GM18868 (cell line): Measurements from ENCODE around the gene IFITM10.

Source experiments
- ATAC-seq: cut with Tn5 transposase; IDR thresholded peaks from one replicate; pipeline ENCODE4 v1.9.1; 2021; ENCODE audit warnings: mild to moderate bottlenecking, moderate library complexity; ENCODE audit not compliant: unreplicated experiment

The IFITM10 gene

DNA sequence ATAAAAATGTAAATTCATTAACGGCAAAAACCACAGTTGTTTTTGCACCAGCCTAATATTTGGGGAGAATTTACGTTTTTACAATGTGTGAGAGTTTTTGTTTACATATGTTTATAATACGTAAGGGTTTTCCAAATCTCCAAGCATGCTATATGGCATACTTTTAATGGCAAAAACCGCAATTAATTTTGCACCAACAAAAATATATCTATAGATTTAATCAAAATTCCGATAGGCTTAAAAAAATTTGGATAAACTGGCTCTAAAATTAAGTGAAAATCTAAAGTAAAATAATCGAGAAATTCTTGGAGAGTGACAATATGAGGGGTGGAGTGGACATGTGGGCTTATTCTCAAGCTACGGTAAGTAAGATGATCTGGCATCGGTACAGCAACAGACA is 30.6 kb downstream of the IFITM10 start:
- no peak for ATAC-seq

DNA sequence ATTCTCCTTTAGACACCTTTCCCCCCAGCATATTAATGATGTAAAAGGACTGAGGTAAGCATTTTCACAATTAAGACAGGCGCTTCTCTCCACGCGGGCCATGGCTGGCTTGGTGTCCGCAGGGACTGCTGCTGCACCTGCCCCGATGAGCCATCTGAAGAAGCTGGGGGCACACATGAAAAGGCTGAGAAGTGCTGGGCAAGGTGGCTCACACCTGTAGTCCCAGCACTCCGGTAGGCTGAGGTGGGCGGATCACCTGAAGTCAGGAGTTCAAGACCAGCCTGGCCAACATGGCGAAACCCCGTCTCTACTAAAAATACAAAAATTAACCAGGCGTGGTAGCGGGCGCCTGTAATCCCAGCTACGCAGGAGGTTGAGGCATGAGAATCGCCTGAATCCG is 32.1 kb downstream of the IFITM10 start:
- no peak for ATAC-seq

DNA sequence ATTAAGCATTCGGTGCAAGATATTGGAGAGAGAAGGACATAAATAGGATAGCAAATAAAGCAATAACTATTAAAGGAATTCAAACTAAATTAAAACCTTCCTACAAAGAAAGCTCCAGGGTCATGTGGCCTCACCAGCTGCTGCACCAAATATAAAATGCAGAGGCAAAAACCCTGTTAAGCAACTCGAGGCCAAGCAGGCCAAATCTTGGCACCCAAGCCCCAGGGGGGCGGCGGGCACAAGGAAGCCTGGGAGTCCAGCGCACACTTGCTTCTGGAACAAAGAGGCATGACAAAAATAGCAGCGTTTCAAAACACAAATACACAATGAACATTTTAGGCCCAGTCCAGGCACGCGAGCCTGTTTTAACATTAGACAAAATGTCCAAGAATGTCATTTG is 32.6 kb downstream of the IFITM10 start:
- ATAC-seq, result no peak

DNA sequence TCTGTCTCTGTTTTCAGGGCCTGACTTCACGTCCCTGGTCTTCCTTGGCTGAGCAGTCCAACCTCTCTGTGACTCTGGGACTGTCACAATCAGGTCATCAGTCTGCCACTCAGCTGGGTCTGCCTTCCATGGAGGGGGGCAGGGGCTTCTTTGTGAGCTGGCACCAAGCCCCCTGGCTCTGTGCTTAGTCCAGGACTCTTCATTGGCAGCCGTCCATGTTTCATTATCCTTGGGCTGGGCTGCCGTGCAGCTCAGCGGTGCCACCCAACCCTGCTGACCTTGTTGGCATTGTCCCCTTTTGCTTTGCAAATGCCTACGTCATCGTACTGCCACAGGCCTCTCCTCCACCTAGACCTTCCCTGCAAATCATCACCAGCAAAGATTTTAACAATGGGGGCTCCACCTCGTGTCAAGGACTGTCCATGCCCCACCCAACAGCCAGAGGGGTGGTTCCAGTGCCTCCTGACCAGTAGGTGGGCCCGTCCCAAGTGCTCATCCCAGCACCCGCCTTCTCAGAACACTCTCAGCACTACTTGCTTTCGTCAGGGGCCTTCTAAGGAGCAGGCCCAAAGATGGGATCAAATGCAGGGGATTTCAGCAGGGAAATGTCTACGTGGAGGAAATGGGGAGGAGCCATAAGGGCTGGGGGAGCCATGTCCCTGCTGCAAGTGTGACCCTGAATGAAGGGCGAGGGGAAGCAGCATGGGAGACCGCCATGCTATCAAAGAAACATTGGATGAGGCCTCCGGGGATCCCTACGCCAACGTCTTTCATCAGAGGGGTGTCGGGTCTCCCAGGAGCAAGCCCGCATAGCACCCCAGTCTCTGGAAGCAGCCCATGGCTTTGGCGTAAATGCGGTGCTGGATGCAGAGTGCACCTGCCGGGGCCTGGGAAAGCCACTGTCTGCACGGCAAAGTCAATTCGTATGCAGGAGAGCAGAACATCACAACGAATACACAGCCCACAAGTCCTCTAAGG is 35.2 kb downstream of the IFITM10 start:
- ATAC-seq, result no peak

DNA sequence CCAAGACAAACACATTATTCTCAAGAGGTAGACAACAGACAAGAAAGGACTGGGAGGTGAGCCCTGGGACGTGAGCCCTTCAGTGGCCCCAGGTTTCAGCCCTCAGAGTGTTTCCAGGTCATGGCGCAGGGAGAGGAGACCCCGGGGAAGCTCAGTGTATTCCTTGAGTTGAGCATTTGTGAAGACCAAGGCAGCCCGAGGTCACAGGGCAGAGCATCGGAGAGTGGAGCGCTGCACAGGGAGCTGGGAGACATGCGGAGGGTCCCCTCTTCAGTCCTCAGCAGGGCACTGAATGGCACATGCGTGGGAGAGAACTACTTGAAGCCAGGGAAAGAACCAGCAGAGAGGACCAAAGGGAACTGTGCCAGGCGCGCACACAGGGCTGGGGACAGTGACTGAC is 41.7 kb downstream of the IFITM10 start:
- ATAC-seq, result no peak

DNA sequence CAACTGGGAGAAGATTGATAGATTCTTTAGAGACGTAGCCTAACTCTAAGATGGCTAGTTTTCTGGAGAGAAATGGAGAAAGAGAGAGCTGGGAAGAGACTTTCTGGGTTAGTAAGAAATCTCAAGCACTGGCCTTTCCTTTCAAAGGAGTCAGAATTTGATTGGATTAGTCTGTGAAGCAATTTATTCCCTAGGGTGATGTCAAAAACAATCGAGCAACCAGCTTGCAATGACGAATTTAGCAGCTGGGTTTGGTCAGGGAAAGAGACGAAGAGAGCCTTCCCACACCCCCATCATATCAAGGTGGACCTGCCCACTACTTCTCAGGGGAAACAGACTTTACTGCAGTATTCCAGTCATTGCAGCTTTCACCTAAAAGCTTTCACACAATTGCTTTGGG is 42.6 kb downstream of the IFITM10 start:
- ATAC-seq, result no peak

DNA sequence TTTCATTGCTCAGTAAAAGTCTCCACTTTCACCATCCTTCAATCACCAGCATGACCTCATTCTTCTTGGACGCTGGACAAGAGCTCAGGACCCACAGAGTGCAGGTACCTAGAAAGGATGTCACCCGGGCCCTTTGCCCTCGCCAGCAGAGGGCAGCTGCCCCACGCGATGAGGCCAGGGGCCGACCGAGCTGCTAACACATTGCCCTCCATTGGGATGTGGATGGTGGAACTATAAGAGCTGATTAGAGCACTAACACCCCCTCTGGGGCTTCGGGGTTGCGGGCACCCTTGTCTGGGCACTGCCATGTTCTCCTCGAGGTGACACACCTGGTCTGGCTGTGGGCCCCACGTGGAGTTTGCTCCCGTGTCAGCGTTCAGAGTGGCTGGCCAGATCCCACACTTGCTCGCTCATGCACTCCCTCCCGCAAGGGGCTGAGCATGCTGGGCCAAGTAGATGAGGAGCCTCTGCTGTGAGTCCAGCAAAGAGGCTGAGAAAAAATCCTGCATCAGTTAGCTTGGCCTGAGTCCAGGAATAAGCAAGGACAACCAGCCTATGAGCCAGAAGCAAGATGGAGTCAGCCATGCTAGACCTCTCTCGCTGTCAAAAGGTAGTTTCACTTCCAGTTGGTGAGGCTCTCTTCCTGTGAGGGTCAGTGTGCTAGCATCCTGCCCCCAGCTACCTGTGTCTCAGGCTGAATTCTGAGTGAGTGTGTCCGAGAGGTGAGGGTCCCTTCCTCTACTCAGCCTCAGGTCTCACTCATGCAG is 43.6 kb downstream of the IFITM10 start:
- no peak for ATAC-seq

DNA sequence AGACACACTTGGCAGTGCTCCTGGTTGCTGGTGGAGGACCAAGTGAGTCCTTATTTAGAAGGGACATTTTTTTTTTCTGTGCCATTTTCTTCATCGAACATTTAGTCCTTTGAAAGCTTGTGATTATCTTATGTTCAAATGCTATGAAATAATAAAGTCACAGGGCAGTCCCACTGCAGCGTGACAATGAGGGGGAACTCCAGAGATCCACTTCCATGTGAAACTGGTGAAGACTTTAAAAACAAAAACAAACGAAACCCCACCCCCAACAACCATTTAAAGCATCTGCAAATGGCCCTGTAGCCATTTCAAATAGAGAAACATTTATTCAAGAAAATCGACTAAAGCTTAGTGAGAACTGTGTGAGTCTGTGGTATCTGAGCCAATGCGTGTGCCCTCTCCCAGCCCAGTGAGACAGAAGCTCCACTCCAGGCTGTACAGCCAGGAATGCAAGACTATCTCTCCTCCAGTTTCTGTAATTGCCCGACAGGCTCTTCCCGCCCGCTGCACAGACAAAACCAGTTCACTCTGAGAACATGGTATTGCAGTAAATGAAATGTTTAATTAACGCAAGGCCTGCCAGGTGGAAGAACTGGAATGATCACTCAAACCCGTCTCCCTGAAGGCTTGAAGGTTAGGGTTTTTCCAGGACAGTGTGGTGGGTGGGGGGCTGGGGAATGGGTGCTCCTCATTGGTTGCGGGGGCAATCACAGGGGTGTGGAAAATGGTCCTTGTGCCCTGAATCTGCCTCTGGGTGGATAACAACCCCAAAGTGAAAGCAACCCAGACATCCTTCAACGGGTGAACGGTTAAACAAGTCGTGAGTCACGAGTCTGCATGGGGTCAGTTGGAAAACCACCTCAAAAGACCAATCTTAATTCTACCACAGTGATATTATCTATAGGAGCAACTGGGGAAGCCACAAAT is 45.0 kb downstream of the IFITM10 start:
- no peak for ATAC-seq

DNA sequence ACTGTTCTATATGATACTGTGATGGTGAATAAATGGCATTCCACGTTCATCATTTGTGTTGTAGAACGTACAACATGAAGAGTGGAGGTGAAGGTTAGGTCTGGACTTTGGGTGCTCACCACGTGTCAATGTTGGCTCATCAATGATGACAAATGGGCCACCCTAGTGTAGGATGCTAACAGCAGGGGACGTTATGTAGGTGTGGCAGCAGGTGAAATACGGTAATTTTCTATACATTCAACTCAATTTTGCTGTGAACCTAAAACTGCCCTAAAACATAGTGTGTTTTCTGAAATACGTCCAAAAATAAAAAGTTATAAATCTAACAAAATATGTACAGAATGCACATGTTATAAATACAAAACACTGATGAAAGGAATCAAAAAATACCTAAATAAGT is 47.2 kb downstream of the IFITM10 start:
- no peak for ATAC-seq

DNA sequence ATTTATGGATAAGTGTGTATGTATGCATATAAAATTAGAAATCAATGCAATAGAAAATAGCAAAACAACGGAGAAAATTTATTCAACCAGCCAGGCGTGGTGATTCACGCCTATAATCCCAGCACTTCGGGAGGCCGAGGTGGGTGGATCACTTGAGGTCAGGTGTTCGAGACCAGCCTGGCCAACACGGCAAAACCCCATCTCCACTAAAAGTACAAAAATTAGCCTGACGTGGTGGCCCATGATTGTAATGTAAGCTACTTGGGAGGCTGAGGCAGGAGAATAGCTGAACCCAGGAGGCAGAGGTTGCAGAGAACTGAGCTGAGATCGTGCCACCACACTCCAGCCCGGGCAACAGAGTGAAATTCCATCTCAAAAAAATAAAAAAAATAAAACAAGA is 47.9 kb downstream of the IFITM10 start:
- ATAC-seq, result no peak

DNA sequence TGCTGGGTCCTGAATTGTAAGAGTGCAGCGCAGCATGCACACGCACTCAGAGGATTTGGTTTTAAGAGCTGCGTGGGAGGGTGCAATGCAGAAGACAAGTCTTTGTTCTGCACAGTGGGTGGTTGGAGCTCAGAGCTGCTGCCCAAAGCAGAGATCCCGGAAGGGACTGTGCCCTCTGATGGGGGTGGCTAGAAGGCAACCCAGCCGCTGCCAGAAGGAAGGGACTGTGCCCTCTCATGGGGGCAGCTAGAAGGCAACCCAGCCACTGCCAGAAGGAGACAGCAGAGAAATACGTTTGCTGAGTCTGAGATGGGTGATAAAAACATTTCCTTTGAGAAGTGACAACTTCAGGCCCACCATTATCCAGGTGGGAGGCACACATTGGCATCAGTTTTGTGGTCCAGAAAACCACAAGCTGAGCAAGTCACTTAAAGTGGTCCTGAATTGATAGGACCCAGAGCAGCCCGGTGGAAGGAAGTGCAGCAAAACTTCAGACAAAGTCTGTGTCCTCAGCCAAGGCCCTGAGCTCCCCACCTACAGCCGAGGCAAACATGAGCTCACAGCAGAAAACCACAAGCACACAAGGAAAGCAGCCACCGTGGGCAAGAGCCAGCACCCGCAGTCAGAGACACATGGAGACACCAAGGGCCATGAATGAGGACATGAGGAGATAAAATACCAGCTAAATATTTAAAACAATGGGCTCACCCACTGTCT is 49.1 kb downstream of the IFITM10 start:
- ATAC-seq, result no peak

DNA sequence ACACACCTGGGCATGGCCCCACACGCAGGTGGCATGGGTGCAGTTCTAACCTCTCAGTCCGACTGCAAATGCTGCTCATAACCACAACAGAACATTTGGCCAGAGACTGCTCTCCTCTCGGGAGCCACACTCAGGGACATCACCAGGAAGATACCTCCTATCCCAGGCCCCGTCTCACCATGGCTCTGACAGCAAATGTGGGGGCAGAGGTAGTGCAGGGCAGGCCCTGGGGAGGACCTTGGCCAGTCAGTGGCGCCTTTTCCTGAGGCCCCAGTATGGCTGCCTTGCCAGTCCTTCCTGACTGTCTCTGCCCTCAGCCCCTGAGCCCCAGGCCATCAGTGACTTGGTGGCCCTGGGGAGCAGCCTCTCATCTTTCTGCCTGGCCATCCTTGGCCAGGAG is 50.6 kb downstream of the IFITM10 start:
- no peak for ATAC-seq

DNA sequence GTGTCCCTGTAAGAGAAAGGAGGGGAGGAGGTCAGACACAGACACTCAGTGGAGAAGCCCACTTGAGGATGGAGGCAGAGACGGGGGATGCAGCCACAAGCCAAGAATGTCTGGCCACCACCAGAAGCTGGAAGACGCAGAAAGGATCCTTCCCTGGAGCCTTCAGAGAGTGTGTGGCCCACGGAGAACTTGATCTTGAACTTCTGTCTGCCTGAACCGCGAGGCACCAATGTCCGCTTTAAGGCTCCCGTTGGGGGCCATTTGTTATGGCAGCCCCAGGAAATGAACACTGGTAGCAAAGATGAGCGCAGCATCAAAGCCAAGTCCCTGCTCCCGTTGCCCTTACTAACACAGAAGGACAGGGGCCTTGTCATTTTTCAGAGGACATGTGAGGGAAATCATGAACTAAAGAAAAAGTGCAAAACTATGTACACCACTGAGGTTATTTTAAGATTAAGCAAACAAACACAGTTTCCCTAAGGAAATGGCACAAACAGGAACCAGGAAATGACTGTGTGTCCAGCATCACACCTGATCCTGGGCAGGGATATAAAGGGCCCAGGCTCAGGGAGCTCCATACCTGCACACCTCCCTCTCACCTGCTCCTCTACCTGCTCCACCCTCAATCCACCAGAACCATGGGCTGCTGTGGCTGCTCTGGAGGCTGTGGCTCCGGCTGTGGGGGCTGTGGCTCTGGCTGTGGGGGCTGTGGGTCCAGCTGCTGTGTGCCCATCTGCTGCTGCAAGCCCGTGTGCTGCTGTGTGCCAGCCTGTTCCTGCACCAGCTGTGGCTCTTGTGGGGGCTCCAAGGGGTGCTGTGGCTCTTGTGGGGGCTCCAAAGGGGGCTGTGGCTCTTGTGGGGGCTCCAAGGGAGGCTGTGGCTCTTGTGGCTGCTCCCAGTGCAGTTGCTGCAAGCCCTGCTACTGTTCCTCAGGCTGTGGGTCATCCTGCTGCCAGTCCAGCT is 53.5 kb downstream of the IFITM10 start, which contains the start of gene KRTAP5-6:
KRTAP5-6 (plus strand) TSS at position 588 of the 963 bp plus-strand sequence; CDS start at position 639, 51 bp downstream.
- ATAC-seq, result no peak

DNA sequence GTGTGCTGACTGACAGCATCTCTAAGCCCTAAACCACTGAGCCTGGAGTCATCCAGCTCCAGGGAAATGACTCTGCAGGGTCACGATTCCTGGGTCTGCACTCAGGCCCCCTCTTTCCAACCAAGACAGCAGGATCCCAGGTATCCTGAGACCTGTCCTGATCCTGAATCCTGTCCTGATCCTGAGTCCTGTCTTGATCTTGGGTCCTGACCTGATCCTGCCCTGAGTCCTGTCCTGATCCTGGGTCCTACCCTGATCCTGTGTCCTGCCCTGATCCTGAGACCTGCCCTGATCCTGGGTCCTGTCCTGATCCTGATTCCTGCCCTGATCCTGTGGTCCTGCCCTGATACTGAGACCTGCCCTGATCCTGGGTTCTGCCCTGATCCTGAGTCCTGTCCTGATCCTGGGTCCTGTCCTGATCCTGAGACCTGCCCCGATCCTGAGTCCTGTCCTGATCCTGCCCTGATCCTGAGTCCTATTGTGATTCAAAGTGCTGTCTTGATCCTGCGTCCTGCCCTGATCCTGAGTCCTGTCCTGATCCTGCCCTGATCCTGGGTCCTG is 54.8 kb downstream of the IFITM10 start:
- ATAC-seq, result no peak

DNA sequence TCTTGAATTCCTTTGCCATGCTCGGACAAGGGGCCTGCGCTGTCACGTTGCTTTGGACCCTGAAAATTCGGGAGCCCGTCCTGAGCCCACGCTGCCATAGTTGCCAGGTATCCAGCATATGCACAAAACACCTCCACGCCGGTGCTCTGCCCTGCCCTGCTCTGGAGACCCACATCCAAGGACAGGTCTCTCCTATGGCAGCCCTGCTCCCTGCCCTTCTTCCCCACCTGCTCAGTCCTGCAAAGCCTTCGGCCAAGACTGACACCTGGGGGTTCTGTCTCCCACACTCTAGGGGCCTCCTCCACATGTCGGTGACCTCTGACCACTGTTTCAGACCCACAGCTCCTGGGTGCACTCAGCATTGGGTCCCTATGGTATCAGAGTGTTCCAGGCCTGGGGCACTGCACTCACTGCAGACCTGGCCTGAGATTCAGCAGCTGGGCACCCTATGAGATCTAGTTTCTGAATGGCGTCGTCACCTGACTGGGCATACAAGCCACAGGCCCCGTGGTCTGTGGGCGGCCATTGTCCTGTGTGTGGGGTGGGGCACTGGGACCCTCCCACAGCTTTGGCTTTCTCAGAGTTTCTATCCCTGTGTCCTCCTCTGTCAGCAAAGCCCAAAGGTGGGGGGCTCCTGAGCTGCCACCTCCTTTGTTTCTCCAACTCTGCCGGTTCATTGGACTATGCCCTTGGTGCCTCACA is 55.4 kb downstream of the IFITM10 start:
- ATAC-seq, result no peak

DNA sequence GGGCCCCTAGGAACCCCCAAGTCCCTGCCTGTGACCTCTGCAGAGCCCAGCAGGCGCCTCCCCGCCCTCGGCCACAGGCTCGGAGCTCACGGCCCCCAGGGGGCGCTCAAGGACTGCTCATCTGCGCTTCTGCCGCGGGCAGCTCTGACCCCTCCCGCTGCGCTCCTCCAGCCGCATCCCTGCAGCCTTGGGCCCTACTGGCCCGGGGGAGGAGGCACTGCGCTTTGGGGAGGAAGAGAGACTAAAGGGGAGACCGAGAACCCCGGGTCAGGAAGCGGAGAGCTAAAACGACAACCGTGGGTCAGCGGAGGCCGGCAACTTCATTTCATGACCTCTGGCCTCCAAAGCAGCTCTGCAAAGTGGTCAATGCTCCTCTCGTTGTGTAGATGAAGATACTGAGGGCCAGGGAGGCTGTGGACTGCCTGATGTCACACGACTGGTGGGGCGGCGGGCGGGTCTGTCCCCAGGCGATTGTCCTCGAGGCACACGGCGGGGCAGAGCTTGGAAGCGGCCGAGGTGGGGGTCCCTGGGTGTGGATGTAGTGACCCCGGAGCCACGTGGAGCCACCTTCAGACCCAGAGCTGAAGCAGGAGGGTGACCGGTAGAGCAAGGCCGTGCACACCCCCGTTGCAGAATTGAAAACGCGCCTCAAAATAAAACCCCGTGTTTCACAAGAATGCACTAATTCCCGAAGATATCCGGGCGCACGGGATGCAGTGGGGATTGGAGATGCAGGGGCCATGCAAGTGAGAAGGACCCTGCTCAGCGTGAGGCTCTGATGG is 56.1 kb downstream of the IFITM10 start:
- no peak for ATAC-seq

DNA sequence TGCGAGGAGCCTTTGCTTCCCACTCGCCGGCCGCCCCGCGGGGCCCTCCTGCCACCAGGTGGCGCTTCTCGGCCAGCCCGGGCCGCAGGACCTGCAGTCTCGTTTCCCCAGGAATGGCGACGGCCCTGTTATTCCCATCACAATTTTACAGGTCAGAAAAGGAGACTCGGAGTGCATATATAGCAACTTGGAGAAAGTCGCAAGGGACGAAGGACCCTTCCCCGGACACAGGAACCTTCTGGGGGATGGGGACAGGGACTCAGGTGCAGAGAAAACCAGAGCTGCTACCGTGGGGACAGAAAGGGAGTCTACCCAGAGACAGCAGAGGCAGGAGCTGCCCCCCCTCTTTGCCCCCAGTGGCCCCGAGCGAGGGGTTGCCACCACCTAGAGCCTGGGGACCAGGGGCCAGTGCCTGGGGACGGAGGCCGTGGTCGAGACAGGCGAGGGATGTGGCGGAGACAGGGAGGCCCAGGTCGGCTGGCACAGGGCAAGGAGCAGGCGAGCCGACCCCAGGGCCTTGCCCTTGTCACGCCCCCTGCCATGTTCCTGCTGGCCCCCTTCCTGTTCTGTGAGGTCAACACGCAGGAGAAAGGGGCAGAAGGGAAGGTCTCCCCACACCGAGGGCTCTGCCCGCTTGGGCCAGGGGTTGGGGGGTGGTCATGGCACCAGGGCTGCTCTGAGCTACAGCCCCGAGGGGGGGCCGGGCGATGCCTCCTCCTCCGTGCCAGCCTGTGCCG is 56.9 kb downstream of the IFITM10 start:
- ATAC-seq, result no peak
